Activated gamma-delta T cell (primary cell): Measurements from ENCODE around the gene MPPED2.

Source experiments
- DNase-seq: peaks from one replicate; lab custom pipeline; 2025; lab: John Stamatoyannopoulos, UW

Gene MPPED2

GRCh38 chr11:30422447-30423278 lies 163.5 kb downstream of the MPPED2 start:
- DNase-seq = no peak

DNA sequence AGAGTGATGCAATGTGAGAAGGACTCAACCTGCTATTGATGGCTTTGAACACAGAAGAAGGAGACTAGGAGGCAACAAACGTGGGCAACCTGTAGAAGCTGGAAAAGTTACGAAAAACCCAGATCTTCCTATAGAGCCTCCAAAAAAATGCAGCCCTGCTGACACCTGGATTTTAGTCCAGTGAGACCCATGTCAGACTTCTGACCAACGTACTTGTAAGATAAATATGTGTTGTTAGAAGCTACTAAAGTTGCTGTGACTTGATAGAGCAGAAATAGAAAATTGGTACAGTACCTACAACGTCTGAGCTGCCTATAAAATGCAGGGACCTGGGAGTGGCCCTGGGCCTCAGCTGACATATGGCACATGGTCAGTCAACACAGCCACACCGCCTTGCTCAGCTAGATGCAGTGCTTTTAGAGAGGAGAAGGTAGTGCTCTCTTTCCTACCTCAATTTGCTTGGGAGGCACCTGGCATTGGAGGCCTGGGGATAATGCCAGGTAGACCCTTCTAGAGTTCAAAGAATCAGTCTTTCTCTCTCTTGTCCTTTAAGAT lies 165.8 kb downstream of the MPPED2 start:
- DNase-seq = no peak

- DNase-seq = no peak
These were observed 171.3 kb downstream of the MPPED2 start for GRCh38 chr11:30414806-30415205.

DNA sequence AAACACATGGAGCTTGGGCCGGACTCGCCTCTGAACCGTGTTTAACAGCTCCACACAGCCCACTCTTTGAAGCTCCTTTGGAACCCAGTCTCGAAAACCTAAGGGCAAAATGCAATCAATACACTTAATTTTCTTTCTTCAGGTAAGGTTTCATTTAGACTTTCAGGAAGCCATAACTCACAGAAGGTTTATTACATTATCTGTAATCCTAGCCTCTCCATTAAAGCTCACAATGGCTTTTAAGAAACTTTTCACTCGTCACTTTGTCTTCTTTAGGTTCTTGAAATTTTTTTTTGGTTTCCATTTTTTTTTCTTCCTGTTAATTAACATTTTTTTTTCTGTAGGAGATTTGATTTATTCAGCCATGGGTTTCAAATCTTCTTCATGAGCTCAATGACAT lies 171.9 kb downstream of the MPPED2 start:
- DNase-seq = no peak

- no peak for DNase-seq
These were observed 173.6 kb downstream of the MPPED2 start for GRCh38 chr11:30412509-30412908.

- DNase-seq = no peak
These were observed 174.8 kb downstream of the MPPED2 start for GRCh38 chr11:30411383-30411782.

DNA sequence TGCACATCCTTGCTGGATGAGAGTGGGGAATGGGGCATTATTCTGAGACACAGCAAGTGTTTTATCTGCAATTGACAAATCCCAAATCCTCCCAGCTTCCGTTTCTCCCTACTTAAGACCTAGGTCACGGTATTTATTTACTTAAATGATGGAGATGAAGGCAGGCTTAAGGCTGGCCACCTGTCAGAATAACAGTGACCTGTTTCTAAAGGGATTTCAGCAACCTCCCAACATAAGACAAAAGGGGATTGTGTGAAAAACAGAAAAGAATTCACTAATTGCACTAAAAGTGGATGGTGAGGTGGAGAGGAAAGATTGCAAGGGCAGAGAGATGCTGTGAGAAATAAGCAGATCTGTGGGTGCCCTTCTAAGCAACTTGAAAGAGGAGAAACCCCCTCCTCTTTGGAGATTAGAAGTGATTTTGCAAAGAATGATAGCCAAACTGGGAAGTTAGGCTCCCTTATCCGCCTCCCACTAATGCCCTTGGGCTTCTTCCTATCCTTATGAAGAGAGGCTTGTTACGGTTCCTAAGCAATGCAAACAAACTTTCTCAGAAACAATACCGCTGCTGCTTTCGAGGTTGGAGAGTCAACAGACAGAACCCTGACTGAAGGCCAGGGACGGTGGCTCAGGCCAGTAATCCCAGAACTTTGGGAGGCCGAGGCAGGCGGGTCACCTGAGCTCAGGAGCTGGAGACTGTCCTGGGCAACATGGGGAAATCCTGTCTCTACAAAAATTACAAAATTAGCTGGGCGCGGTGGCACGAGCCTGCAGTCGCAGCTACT lies 179.0 kb downstream of the MPPED2 start:
- no peak for DNase-seq

DNA sequence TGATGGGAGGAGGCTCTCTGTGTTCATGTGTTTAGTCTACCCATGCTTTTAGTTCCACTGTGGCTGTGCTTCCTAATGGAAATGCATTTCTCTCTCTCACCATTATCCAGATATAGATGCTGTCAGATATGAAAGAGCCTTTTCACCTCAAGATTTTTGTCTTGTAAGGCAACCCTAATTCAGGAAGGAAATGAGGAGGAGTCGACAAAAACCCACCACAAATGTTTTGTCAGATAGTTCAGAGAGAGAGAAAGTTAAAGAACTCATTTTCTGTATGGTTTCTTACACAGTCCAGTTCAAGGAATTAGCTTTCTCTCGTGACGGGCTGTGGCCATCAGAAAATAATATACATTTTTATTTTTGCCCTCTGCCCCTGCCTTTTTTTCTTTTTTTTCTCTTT lies 180.8 kb downstream of the MPPED2 start:
- DNase-seq = no peak

GRCh38 chr11:30404136-30404535 lies 182.0 kb downstream of the MPPED2 start:
- no peak for DNase-seq

- no peak for DNase-seq
These were observed 190.4 kb downstream of the MPPED2 start for GRCh38 chr11:30395751-30396150.

DNA sequence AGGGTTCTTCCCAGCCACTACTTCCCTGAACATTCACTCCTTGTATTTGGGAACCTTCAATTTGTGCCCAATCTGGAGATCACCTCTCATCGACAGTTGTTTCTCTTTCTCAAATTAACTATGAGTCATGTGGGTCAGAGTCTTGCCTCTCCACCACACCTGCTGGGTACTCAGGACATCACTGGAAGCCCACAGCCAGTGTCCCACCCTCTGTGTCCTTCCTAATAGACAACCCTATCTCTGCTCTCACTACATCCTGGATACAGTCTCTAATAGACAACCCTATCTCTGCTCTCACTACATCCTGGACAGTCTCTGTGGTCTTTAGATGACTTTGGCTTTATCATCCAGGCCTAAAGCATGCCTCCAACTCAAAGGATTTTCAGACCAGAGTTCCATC lies 193.1 kb downstream of the MPPED2 start:
- no peak for DNase-seq

DNA sequence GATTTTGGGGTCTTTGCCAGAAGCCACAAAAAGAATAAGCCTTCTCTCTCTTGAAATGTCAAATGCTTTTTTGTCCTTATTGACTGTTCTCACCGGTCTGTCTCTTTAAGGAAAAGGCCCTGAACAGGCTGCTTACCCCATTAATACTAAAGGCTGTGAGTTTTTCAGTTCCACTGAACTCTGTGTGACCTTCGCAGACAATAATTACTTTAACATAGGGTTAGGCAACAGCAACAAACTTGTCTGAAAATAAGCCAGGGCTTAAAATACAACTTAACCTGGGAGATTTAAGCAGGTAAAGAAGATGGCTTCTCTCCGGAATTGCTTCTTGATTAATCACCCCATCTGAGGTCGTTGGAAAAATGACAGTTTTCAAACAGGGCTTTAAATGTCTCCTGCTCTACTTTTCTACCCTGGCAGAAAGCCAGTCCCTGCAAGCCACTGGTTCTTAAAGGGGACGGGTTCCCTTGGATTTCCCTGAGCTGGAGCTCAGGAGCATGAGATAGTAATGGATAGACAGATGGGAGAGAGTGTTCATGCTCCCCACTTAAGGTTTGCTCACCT lies 193.8 kb downstream of the MPPED2 start:
- DNase-seq = no peak

DNA sequence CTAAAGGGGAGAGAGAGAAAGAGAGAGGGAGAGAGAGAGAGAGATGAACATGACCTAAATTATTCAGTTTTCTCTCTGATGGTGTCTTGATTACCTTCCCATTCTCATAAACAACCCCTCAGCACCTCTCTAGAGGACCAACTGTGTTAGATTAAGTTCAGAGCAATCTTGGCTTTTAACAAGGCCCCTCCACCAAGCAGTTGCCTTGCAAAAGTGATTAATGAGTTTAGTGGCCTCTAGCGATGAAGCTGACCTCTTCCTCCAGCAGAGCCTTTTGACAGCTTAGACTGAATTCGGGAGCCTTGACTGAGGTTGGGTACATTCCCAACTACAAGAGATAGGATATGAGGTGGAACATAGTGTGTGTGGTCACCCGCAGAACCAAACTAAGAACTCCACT lies 197.2 kb downstream of the MPPED2 start:
- no peak for DNase-seq

DNA sequence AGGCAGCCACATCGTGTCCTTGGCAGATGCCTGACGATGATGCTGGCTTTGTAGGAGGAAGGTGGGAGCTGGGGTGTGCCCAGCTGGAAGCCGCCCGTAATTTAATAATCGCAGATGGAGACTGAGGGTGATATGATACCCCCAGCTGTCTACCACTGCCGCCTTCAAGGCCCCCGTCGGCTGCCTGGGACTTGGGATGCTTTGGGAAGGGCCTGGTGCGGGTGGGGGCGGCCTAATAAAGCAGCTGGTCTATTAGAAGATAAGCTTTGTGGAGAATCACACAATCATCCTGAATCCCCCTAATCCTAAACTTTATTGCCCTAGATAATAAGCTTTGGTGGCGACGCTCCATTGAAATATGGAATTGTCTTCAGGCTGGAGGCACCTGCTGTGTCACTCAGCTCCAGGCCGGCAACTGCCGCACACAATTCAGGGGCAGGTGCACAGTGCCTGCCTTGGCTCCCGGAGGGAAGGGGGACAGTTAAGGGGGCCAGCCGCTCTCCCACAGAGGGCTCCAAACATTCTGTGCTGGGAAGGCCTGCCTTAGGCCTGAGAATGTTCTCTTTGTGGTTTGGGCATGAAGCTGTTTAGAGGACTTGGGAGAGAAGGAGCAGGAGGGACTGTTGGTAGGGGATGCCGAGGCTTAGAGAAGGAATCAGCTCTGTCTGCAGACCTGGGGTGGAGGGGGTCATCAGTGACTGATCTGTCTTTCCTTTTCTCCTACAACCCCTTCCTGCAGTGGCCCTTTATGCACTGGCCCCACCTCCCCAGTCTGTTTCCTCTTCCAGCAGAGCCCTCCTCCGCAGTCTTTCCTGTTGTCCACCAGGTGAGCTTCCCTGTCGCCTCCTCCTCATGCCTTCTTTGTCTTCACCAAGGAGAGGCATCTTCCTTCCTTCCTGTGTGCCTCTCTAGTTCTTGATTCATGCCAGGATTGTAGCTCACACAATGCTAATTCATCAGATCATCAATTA lies 198.0 kb downstream of the MPPED2 start:
- no peak for DNase-seq

GRCh38 chr11:30381879-30382278 lies 204.3 kb downstream of the MPPED2 start:
- no peak for DNase-seq

- DNase-seq = no peak
These were observed 205.3 kb downstream of the MPPED2 start for GRCh38 chr11:30380846-30381245.

DNA sequence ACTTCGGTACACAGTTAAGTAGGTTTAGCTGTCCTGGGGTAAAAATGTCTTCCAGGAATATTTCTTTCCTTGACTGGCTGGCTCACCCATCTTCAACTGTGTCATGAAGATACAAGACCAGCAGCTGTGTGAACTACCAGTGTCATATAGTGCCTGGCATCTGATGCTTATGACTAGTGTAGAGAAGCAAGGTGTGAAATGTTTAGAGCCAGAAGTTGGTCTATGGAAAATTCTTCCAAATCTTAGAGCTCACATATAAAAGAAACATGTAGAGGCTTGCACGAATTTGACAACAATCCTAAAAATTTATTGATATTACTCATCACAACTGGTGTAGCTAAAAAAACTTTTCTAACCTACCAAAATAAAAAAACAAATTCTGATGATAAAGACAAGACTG lies 208.8 kb downstream of the MPPED2 start:
- no peak for DNase-seq

DNA sequence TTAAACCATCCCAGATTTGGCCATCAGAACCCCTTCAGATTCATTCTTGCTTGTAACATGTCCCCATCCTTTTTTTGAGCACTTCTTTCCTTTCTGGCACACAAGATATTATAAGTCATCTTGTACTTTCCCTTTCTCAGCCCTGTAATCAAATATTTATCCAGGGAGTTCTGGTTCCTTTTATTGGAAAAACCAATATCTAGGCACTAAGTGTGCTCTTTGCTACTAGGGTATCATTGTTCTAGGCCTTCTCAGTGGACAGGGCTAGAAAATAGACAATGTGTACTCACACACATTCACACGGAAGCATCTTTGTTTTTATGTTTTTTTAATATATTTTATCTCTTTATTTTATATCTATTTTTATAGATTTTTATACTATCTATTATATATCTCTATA lies 216.0 kb downstream of the MPPED2 start:
- no peak for DNase-seq

GRCh38 chr11:30368394-30368793 lies 217.8 kb downstream of the MPPED2 start:
- no peak for DNase-seq

GRCh38 chr11:30365793-30366517 lies 220.2 kb downstream of the MPPED2 start:
- no peak for DNase-seq
